Aorta (tissue), 5 donors: Measurements from ENCODE around the gene SMURF2. TPM values are rescaled to one million over a fixed set of nuclear protein-coding genes. Genes with fewer than 3 reads are reported as not detected.

Experiments
- ATAC-seq: fragments of 200-7000 bp; cut with Tn5 transposase; one replicate; pipeline ENCODE4 v1.9.1; 2022; ENCODE audit warnings: moderate library complexity; ENCODE audit not compliant: low FRiP score
- DNase-seq, 2 donors: peaks; one replicate each; pipeline ENCODE4 v3.0.0-alpha.2; 2020
- H3K27ac ChIP-seq, 2 donors: one replicate each; pipeline ENCODE4 v1.5.1; 2013; ENCODE audit warnings: low read length in 2 of 2, mild to moderate bottlenecking in 2 of 2, moderate library complexity in 2 of 2, control low read depth in 1 of 2, inconsistent platforms in 1 of 2, low read depth in 1 of 2
- H3K27me3 ChIP-seq, 2 donors: one replicate each; pipeline ENCODE4 v1.6.1; 2013; ENCODE audit warnings: control low read depth in 1 of 2, low read length in 1 of 2, mild to moderate bottlenecking in 1 of 2, moderate library complexity in 1 of 2; ENCODE audit not compliant: insufficient read depth in 2 of 2, control insufficient read depth in 1 of 2
- H3K36me3 ChIP-seq, 2 donors: one replicate each; pipeline ENCODE4 v1.6.1; 2013; ENCODE audit warnings: control low read depth in 1 of 2, low read length in 1 of 2, mild to moderate bottlenecking in 1 of 2; ENCODE audit not compliant: insufficient read depth in 2 of 2, control insufficient read depth in 1 of 2
- H3K4me1 ChIP-seq, 2 donors: one replicate each; pipeline ENCODE4 v1.6.1; 2013; ENCODE audit warnings: low read length in 2 of 2, control low read depth in 1 of 2, mild to moderate bottlenecking in 1 of 2, moderate library complexity in 1 of 2; ENCODE audit not compliant: insufficient read depth in 2 of 2, control insufficient read depth in 1 of 2
- H3K4me3 ChIP-seq, 2 donors: one replicate each; pipeline ENCODE4 v1.5.1; 2013; ENCODE audit warnings: low read length in 2 of 2, control low read depth in 1 of 2, mild to moderate bottlenecking in 1 of 2
- H3K9me3 ChIP-seq: one replicate; pipeline ENCODE4 v1.6.1; 2013; ENCODE audit warnings: mild to moderate bottlenecking, low read length; ENCODE audit not compliant: control insufficient read depth
- WGBS, 2 donors: extraction: QIAGEN DNeasy Blood & Tissue Kit; methylation state at CpG; one replicate each; pipeline ENCODE4 v1.1.7; 2013; 5-methylcytosine and 5-hydroxymethylcytosine counted together
- intact Hi-C, 2 donors: fragments of 100-400 bp; cut with DNase I; formaldehyde crosslinking; loops; one replicate each; pipeline versions ENCODE4 v1.14.2 to v1.15.0; 2022
- polyA plus RNA-seq, 2 donors: library from polyadenylated mRNA; stranded (reverse); fragments of 200-250 nt; gene quantifications; one replicate each; pipeline ENCODE4 v1.2.3, GENCODE V29; 2013
- total RNA-seq, 2 donors: library from RNA; stranded (reverse); fragmentation: NEBNext Ultra II Directional; extraction: Animal tissue kit (Norgen Biotek cat#: 25700); gene quantifications; one replicate each; pipeline ENCODE4 v1.2.1, GENCODE V29; 2021
- donor health status: healthy with polysubstance abuse.
- donor health status: Bipolar disorder and iron deficiency.
- donor health status: DM: no; HTN: no; CAD: no.
- donor health status: DM: no; HTN: no; CAD: no.
- donor health status: DM: yes; HTN: yes; CAD: no.

The SMURF2 gene
- total and polyA plus RNA-seq, 4 donors = 11.3 to 62.1 (median 24.4) TPM

GRCh38 chr17:64689106-64689505, 27.0 kb upstream of the SMURF2 start:
- no peak overlapping the region for H3K27ac ChIP-seq
- H3K36me3 ChIP-seq = no peaks in the 10 kb centered on the region
- H3K4me3 ChIP-seq = no peak overlapping the region
- ATAC-seq = no peak
- H3K4me1 ChIP-seq = no peaks in the 10 kb centered on the region
- DNase-seq = no peak
- H3K27me3 ChIP-seq = no peaks in the 10 kb centered on the region
- intact Hi-C loops = no loop called here
- no peaks in the 10 kb centered on the region for H3K9me3 ChIP-seq
- WGBS, 2 donors = 94 to 96% methylated on average over 4 of the region's 4 CpGs

- Histone ChIP-seq H3K9me3 (no peaks in the 10 kb centered on the region), H3K4me1 (no peaks in the 10 kb centered on the region), H3K27ac (no peak overlapping the region), H3K4me3 (no peak overlapping the region), H3K27me3 (no peaks in the 10 kb centered on the region), H3K36me3 (no peaks in the 10 kb centered on the region)
- intact Hi-C loops = no loop called here
- ATAC-seq (no peak), DNase-seq (no peak)
- WGBS, 2 donors = 95 to 97% methylated on average over 5 of the region's 5 CpGs
Measured at GRCh38 chr17:64688481-64688880, 26.4 kb upstream of the SMURF2 start.

GRCh38 chr17:64687961-64688360, 25.9 kb upstream of the SMURF2 start:
- Histone ChIP-seq H3K27ac (no peak overlapping the region), H3K9me3 (no peaks in the 10 kb centered on the region), H3K36me3 (no peaks in the 10 kb centered on the region), H3K27me3 (no peaks in the 10 kb centered on the region), H3K4me3 (no peak overlapping the region), H3K4me1 (no peaks in the 10 kb centered on the region)
- ATAC-seq (no peak), DNase-seq (no peak)
- intact Hi-C loops = no loop called here
- WGBS, 2 donors = 91 to 97% methylated on average over 5 of the region's 5 CpGs

- H3K36me3 ChIP-seq = no peaks in the 10 kb centered on the region
- intact Hi-C loops = no loop called here
- H3K27ac ChIP-seq = no peak overlapping the region
- DNase-seq (no peak), ATAC-seq (no peak)
- no peaks in the 10 kb centered on the region for H3K9me3 ChIP-seq
- no peaks in the 10 kb centered on the region for H3K4me1 ChIP-seq
- no peak overlapping the region for H3K4me3 ChIP-seq
- 97 to 99% methylated on average over 4 of the region's 4 CpGs for WGBS, 2 donors
- no peaks in the 10 kb centered on the region for H3K27me3 ChIP-seq
Measured at GRCh38 chr17:64687376-64687775, 25.3 kb upstream of the SMURF2 start.

DNA sequence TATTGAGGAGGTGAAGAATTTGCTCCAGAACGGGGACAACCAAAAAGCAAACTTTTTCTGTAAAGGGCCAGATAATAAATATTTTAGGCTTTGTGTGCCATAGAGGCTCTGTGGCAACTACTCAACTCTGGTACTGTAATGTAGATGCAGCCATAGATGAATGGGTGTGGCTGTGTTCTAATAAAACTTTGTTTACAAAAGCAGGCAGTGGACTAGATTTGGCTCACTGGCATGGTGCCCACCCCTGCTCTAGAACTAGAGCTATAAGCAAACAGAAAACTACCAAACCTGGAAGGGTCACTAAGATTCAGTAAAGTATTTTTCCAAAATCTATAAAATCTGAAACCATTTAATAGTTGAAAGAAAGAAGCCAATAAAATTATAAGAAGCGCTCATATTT, 24.6 kb upstream of the SMURF2 start:
- Histone ChIP-seq H3K27me3 (no peaks in the 10 kb centered on the region), H3K27ac (no peak overlapping the region), H3K4me3 (no peak overlapping the region), H3K9me3 (no peaks in the 10 kb centered on the region), H3K36me3 (no peaks in the 10 kb centered on the region), H3K4me1 (no peaks in the 10 kb centered on the region)
- WGBS, 2 donors = 91 to 92% methylated on average over 2 of the region's 2 CpGs
- no peak for DNase-seq
- intact Hi-C loops = no loop called here
- no peak for ATAC-seq

DNA sequence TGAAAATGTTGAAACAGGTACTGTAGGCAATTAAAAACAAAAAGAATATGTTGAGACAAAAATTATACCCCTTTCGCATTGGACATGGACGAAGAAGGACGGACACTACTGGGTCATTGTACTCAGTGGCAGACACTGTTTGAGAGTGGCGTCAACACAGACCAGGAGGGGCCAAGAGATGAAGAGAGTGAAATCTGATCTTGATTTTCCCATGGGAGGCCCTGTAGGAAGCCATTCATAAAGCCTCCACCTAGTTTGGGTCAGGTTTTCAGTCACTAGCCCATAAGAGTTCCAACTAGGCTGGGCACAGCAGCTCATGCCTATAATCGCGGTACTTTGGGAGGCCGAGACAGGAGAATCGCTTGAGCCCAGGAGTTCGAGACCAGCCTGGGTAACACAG, 23.6 kb upstream of the SMURF2 start:
- Histone ChIP-seq H3K9me3 (no peaks in the 10 kb centered on the region), H3K27ac (no peak overlapping the region), H3K27me3 (no peaks in the 10 kb centered on the region), H3K4me3 (no peak overlapping the region), H3K36me3 (no peaks in the 10 kb centered on the region), H3K4me1 (no peaks in the 10 kb centered on the region)
- intact Hi-C loops = no loop called here
- no peak for ATAC-seq
- WGBS, 2 donors = 90 to 93% methylated on average over 9 of the region's 9 CpGs
- no peak for DNase-seq

- Histone ChIP-seq H3K4me1 (no peaks in the 10 kb centered on the region), H3K9me3 (no peaks in the 10 kb centered on the region), H3K36me3 (no peaks in the 10 kb centered on the region), H3K4me3 (no peak overlapping the region), H3K27me3 (no peaks in the 10 kb centered on the region), H3K27ac (no peak overlapping the region)
- ATAC-seq (no peak), DNase-seq (no peak)
- 60 to 69% methylated on average over 2 of the region's 2 CpGs for WGBS, 2 donors
- intact Hi-C loops = no loop called here
Measured at GRCh38 chr17:64683796-64684195, 21.7 kb upstream of the SMURF2 start.

DNA sequence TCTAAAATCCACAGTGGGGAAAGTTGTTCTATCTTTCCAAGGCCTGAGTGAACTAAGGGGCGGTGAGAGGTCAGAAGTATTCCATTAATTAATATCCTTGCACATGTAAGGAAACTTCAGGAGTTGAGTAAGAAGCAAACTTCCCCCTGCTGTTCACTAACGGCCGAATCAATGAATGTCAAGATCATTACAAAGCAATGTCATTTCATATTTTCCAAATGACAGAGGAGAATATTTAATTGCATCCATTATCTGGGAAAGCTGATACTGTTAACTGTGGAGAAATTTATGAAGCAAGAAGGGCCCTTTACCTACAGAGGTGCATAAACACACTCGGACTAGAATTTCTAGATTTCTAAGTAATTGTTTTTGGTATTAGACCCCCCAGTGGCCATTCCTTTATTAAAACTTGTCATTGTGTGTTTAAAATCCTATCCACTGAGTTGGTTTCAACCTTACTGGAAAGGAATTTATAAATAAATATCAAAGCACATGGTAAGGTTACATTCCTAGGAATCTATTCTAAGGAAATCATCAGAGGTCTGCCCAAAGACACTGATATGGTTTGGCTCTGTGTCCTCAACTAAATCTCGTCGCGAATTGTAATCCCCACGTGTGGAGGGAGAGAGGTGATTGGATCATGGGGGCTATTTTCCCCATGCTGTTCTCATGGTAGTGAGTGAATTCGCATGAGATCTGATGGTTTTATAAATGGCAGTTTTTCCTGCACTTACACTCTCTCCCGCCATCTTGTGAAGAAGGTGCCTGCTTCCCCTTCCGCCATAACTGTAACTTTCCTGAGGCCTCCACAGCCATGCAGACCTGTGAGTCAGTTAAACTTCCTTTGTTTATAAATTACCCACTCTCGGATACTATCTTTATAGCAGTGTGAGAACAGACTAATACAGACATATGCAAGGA, 20.4 kb upstream of the SMURF2 start:
- Histone ChIP-seq H3K36me3 (no peaks in the 10 kb centered on the region), H3K9me3 (no peaks in the 10 kb centered on the region), H3K4me1 (no peaks in the 10 kb centered on the region), H3K27ac (no peak overlapping the region), H3K27me3 (no peaks in the 10 kb centered on the region), H3K4me3 (no peak overlapping the region)
- 82 to 89% methylated on average over 12 of the region's 12 CpGs for WGBS, 2 donors
- ATAC-seq (no peak), DNase-seq (no peak)
- intact Hi-C loops = no loop called here

DNA sequence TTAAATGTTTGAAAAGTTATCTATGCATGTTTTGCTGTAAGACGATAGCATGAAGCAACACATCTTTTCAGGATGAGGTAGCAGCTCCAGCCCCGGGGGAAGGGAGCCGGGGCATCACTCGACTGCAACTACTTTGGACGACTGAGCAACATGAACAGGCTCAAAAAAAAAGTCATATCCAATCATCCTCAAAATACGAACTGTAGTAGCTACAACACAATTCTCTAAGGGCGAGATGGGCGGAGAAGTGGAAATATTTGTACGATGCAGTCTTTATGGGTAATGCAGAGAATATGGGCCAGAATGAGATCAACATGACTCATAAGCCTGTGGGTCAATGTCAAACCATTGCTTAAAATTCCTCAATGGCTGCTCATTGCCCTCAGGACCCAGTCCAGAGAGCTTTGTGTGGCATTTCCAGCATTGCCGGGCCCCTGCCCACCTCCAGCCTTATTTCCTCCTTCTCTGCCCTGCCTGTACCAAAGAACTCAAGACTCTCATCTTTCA, 17.7 kb upstream of the SMURF2 start:
- Histone ChIP-seq H3K36me3 (no peaks in the 10 kb centered on the region), H3K4me1 (no peaks in the 10 kb centered on the region), H3K9me3 (no peaks in the 10 kb centered on the region), H3K4me3 (no peak overlapping the region), H3K27me3 (no peaks in the 10 kb centered on the region), H3K27ac (no peak overlapping the region)
- WGBS, 2 donors = 76 to 82% methylated on average over 10 of the region's 10 CpGs
- ATAC-seq = no peak
- intact Hi-C loops = no loop called here
- DNase-seq = peak in 1 of 2 donors; percentile 53
